GM18508 (cell line): Measurements from ENCODE around the gene EGFL6.

Experiments
- ATAC-seq: cut with Tn5 transposase; IDR thresholded peaks from one replicate; pipeline ENCODE4 v1.9.1; 2021; ENCODE audit warnings: moderate number of reproducible peaks; ENCODE audit not compliant: insufficient read depth, unreplicated experiment

Gene EGFL6, protein sequence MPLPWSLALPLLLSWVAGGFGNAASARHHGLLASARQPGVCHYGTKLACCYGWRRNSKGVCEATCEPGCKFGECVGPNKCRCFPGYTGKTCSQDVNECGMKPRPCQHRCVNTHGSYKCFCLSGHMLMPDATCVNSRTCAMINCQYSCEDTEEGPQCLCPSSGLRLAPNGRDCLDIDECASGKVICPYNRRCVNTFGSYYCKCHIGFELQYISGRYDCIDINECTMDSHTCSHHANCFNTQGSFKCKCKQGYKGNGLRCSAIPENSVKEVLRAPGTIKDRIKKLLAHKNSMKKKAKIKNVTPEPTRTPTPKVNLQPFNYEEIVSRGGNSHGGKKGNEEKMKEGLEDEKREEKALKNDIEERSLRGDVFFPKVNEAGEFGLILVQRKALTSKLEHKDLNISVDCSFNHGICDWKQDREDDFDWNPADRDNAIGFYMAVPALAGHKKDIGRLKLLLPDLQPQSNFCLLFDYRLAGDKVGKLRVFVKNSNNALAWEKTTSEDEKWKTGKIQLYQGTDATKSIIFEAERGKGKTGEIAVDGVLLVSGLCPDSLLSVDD

DNA sequence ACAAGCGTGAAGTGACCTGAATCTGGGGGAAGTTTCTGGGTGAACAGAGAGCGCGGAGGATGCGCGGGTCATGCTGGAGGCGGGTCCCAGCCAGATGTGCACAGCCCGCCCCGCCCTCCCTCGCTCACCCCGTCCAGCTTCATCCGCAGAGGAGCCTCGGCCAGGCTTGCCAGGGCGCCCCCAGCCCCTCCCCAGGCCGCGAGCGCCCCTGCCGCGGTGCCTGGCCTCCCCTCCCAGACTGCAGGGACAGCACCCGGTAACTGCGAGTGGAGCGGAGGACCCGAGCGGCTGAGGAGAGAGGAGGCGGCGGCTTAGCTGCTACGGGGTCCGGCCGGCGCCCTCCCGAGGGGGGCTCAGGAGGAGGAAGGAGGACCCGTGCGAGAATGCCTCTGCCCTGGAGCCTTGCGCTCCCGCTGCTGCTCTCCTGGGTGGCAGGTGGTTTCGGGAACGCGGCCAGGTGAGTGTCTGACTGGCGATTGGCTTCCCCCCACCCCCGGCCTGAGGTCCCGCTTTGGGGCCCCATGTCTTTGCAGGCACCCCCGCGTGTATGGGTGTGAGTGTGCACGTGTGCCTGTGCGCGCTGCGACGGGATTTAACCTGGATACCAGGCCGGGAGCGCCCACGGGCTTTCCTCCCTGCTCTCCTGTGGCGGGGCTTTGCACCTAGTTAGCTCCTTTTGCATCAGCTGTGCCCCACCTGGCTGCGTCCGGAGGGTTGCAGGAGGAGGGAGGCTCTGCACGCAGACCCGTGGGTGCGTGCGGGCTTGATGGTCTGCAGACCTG is at the start of gene EGFL6:
Gene EGFL6, plus strand, starts transcription at position 123 of the 782 bp plus-strand sequence. Its CDS starts 261 bp downstream, at position 384.
- no peak for ATAC-seq

DNA sequence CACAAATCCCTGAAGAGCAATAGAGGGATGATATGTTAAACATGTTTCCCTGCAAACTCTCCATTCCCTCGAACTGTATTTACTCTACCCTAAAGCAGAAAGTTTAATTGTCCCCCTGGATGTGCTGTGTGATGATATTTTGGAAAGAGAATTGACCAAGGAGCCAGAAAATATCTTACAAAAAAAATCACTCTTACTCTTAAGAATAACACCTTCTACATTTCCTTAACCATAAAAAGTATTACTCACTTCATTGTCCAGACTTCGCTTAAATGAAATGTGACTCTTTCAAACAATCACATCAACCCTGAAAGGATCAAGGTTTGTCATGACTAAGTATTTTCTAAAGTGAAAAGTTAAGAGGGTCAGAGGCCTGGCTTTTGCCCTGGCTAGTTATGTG is 49.0 kb upstream of the EGFL6 start:
- ATAC-seq = no peak

DNA sequence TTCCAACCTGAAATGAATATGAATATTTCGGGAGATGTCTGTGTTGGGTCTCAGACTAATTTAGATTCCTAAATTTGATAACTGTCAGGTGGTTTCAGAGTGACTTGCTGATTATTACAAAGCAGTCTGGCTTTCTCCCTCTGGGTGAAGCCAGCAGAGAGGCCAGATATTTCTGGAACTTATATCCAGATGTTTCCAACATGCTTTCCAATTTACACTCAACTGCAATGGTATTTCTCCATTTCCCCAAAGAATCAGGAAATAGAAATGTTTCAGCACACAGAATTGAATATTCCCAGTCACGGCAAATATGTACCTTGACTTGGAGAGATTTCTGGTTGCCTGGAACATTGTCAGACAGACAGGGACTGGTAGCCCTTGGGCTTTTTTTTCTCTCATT is 48.5 kb upstream of the EGFL6 start:
- ATAC-seq = no peak

DNA sequence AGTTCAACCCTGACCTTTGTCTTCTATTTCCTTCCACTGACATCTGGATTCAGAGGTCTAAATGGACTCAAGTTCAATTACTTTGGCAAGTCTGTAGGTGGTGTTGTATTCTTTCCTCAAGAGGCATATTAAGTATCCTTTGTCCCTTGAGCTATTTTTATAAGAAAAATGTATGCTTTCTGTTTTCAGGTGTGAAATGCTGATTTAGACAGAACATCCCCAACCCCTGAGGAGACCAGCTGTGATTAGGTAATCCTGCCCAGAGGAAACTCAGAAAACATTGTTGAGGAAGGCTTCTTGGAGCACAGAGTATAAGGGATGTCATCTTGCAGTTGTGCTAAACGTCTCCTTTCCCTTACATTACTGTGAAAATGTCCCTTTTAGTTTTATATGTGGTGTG is 46.6 kb upstream of the EGFL6 start:
- ATAC-seq = no peak

DNA sequence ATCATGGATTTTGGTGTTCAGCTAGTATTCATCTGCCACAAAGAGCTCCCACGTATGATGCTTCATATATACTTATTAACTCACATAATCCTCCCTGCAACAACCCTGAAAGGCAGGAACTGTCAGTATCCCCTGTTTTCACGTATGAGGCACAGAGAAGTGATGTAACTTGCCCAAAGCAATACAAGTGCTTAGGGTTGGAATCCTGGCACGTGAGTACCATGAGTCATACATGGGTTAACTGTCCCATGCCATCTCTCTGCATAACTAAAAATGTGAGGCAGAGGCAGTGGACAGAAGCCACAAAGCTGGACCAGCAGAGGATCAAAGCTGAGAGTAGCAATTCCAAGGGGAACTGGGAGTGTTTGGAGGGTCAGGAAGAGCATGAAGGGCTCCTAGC is 35.7 kb upstream of the EGFL6 start:
- no peak for ATAC-seq

DNA sequence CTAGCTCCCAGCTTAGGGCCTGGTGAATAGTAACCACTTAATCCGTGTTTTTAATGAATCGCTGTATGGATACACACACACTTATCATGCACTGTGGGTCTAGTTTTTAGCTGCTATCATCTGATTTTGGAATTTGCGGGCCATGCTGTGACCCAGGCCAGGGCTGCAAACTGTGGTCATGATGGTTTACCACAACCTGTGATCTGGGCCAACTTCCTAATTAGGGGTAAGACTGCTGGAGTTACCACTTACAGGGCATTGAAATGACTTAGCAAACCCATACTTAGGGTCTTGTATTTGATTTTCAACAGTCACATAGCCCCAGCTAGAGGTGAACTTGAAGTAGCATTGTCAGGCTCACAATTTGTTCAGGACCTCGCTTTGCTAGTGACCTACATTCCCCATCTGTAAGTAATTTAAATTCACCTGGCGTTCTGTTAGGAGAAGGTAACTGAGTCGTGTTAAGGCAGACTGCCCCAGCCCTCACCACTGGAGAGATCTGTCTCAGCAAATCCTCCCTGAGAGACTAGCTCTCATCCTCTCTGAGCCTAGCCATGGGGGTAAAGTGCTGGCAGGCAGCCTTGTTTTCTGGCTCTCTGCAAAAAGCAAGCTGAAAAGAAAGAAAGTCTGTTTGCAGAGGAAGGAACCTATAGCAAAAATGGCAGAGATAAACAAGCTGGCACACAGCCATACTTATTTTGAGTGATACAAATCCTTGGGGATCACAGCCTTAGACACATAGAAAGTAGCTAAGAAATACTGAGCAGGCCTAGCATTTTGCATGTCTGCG is 33.8 kb upstream of the EGFL6 start:
- no peak for ATAC-seq

DNA sequence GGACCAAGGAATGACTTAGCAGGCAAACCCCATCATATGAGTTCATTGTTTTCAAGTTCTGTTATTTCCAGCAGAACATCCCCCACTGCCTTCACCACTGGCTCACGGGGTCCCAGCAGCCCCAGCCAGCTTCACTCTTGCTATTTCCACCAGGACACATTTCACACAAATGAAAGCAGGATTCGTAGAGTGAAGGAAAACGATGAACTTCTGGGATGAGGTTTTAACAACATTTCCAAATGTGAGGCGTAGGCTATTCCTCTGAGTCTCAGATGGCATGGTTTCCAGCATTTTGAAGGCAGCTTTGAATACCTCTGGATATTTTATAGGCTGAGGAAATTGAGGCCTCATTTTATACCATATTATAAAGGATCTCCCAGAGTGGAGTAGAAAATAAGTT is 32.9 kb upstream of the EGFL6 start:
- no peak for ATAC-seq

DNA sequence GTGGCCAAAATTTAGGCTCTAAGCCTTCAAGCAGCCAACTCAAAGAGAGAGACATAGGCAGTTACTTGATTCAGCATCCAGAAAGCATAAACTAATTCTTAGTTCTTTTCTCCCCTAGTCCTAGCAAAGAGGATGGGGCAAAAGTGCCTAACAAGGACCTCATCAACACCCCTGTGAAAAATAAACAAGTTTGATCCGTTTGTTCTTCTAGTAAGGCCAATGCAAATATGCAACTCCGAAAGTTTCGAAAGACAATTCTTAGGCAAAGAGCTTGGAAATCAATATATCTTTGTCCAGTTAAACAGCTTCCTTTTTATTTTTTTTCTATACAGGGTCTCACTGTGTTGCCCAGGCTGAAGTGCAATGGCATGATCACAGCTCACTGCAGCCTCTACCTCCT is 31.0 kb upstream of the EGFL6 start:
- ATAC-seq = no peak

DNA sequence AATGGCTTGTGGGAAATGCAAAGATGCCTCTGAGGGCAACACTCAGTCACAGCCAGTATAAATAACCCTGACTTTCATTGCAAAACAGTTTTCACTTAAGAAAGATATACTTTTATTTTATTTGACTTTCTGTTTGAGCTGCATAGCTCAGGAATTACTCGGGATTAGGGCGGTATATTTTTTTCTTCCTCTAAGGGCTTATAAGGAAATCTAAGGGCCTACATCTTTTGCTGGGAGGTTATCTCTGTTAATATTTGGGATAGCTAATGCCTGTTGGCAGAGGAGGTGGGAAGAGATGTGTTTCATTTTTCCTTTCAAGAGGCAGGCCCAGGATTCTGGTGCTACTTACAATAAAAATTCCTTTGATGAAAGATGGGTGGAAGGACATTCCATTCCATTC is 28.8 kb upstream of the EGFL6 start:
- no peak for ATAC-seq

DNA sequence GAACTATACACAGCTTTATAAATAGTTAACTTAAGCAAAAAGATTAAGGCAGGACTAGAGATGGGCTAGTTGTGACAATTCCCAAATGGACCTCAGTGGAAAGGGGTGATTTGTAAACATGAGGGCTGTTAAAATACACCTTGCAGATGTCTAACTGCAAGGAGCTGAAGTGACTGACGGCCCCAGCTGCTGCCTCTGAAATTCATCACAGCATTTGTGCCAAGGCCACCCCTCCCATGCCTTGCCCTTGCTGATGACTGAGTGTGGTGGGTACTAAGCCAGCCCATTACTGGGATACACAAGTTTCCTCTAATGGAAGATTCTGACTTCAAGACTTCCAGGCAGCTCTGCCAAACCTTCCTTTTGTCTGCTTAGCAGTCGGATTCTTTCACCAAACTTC is 23.7 kb upstream of the EGFL6 start:
- no peak for ATAC-seq

DNA sequence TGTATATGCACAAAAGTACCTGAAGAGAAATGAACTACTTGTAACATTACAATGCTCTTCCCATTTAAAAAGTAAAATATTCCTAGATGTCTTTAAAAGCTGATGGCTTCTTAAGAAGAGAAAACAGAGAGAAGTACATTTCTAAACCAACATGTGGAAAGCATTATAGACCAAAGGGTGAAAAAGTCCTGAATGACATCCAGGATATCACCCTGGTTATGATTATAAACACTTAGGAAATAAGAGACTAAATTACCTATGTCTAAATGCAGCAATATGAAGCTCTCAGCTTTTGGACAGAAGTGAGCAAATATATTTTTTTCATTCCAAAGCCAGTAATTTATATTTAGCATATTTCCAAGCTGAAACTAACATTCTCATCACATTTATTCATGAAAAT is 21.7 kb upstream of the EGFL6 start:
- ATAC-seq = no peak

DNA sequence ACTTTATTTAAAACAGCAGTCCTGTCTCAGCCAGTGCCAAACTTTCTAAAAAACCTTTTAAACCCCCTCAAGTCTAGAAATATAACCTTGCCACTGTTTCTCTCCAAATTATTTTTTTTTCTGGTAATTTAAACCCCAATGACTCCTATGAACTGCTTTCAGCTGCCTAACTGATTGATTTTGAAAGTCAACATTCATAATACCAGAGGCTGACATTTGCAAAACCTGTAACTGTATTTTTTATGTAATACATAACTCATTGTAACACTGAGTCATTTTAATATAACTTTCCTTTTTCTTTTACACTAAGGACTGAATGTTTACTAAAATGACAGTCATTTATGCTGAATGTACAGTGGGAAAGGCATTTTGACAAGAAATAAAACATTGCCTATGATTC is 19.1 kb upstream of the EGFL6 start:
- ATAC-seq = no peak

DNA sequence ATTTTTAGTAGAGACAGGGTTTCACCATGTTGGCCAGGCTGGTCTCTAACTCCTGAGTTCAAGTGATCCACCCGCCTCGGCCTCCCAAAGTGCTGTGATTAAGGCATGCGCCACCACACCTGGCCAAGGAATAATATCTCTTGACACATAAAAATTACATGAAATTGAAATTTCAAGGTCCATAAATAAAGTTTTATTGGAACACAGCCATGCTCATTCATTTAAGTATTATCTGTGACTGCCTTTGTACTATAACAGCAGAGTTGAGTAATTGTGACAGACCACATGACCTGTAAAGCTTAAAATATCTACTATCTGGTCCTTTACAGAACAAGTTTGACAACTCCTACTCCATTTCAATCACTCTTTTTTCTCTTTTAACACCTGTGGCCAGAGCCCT is 17.8 kb upstream of the EGFL6 start:
- no peak for ATAC-seq

DNA sequence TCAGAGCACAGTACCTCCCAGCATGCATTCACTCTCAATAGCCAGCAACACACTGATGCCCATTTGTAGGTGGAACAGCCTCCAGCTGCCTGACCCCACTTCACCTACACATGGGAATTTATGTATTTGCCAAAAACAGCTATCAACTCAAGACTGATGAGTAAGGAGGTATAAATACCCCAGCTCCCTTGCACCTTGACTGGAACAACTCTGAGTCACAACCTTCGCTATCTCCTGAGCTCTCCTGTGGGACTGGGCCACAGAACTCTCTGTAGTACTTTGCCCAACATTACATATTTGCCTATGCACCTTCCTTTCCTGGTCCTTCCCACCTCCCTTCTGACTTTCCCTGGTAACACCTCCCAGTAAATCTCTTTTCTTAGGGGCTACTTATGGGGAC is 16.5 kb upstream of the EGFL6 start:
- ATAC-seq = no peak

DNA sequence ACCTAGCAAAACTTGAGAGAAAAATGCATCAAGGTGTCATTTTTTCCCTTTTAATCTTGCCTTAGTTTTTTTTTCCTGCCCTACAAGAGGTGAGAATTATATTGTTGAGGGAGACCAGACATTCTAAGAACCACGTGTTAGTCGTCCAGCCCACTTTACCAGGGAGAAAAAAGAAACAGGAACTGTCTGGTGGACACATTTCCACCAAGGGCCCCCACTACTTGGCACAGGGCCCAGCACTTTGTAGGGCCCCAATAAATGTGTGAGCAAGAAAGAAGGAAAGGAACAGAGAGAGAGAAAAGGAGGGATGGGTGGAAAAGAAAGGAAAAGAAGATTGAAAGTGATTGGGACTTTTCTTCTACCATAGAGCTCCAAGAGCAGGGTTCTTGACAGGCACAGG is 3.9 kb upstream of the EGFL6 start:
- ATAC-seq = no peak

DNA sequence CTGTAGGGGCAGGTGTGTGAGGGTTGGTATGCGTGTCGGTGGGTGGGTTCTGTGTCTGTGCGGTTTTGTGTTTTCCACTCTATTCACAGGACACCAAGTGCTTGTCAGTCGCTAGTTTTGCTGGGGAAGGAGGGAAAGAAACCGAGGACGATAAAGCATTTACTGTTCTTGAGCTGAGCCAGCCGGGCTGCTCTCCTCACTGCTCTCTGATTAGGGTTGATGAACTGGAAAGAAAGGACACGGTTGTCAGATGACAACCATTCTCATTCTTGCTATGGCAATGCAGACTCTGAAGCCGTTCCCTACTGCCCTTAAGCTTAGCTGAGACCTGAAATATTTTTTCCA is 832 bp downstream of the EGFL6 start:
- ATAC-seq = no peak

DNA sequence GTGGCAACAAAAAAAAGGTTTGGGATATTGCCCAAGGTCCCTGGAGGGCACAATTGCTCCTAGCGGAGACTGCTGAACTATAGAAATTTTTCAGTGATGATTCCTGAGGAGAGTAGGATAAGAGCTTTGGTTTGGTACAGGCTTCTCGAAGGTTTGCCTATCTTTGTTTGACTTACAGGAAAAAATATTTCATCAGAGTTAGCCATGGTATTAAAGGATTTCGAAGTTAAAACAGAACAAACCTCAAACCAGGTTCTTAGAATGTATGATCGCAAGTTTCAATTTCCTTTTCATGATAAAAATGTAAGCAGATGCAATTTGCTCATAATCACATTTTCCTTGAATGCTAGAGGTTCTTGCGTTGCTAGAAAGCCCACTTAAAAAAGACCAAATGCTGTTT is 1.7 kb downstream of the EGFL6 start:
- no peak for ATAC-seq

DNA sequence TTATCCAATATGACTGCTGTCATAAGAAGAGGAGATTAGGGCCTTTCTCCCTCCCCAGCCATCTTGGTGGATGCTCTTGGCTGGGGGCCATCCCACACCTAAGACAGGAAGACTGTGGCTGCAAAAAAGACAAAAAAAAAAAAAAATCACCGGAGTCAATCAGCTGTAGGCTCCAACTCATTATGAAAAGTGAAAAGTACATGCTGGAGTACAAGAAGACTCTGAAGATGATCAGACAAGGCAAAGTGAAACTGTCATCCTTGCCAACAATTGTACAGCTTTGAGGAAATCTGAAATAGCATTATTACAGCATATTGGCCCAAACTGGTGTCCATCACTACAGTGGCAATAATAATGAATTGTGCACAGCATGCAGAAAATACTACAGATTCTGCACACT is 5.2 kb downstream of the EGFL6 start:
- no peak for ATAC-seq

DNA sequence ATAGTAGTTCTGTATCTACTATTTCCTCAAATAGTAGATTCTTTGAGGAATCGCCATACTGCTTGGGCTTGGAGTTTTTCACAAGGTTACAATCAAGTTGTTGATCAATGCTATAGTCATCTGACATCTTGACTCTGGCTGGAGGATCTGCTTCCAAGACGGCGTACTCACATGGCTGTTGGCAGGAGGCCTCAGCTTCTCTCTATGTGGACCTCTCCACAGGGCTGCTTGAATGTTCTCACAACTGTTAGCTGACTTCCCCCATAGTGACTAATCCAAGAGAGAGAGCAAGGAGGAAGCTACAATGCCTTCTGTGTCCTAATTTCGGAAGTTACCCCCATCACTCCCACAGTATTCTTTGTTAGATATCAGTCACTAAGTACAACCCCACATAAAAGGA is 10.3 kb downstream of the EGFL6 start:
- no peak for ATAC-seq

DNA sequence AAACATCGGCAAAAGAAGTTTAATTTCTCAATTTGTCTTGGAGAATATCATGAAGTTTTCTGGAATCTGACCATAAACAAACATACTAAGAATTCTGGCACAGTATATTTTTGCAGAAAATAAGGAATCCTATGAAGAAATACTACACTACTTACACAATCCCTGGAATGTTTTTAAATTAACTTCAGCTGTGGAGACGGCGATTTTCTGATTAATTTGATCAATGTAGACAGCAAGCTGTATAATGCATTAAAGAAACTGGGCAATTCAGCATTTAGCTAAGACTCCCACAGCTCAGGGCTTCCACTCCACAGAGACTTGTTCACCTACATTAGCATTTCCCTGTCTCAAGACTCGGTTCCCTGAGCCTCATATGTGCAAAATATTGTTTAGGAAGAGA is 12.2 kb downstream of the EGFL6 start:
- no peak for ATAC-seq
